ENCODE results near the gene DLGAP1. TPM values are rescaled to one million over a fixed set of nuclear protein-coding genes. Genes with fewer than 3 reads are reported as not detected.

Gene DLGAP1
- total and polyA plus RNA-seq, 10 of the 15 experiments (the other 5 are each of a cell fraction or from before 2014, with no cell fraction given), result 0.23 to 27.6 (median 1.9) TPM

- no peak for TF ChIP-seq ETV6 (conservative IDR thresholded peaks at IDR 0.05 in 1 of 2, IDR thresholded peaks at IDR 0.05 in 1 of 2; ENCODE audit: borderline replicate concordance in 1 of 2, low read depth in 1 of 2)
- no peak for TF ChIP-seq CHD1 (IDR thresholded peaks at IDR 0.05; ENCODE audit: low read depth, low read length)
- TF ChIP-seq WRNIP1 (IDR thresholded peaks at IDR 0.05; ENCODE audit: borderline replicate concordance, low read depth, low read length), result no peak
- no peak for TF ChIP-seq MXI1 (IDR thresholded peaks at IDR 0.05; ENCODE audit: low read depth, low read length)
- TF ChIP-seq IKZF2 (IDR thresholded peaks at IDR 0.05), result no peak
- 0 out of 2 replicates have a peak, but pooled peaks have one; percentile 11 for TF ChIP-seq DPF2 (IDR thresholded peaks at IDR 0.05)
- no peak for TF ChIP-seq RAD51 (IDR thresholded peaks at IDR 0.05)
- no peak for TF ChIP-seq MYC (IDR thresholded peaks at IDR 0.05; ENCODE audit: insufficient read depth, insufficient read length, insufficient replicate concordance, low read length, severe bottlenecking)
- no peak for TF ChIP-seq CUX1 (IDR thresholded peaks at IDR 0.05; ENCODE audit: insufficient replicate concordance, low read depth, low read length)
- TF ChIP-seq NR2F1 (conservative IDR thresholded peaks at IDR 0.05), result peak; percentile 9; the same call in 1 of the 2 replicates
- TF ChIP-seq TBL1XR1 (IDR thresholded peaks at IDR 0.05; ENCODE audit: low read depth, low read length), result no peak
- TF ChIP-seq, protein P1, sequence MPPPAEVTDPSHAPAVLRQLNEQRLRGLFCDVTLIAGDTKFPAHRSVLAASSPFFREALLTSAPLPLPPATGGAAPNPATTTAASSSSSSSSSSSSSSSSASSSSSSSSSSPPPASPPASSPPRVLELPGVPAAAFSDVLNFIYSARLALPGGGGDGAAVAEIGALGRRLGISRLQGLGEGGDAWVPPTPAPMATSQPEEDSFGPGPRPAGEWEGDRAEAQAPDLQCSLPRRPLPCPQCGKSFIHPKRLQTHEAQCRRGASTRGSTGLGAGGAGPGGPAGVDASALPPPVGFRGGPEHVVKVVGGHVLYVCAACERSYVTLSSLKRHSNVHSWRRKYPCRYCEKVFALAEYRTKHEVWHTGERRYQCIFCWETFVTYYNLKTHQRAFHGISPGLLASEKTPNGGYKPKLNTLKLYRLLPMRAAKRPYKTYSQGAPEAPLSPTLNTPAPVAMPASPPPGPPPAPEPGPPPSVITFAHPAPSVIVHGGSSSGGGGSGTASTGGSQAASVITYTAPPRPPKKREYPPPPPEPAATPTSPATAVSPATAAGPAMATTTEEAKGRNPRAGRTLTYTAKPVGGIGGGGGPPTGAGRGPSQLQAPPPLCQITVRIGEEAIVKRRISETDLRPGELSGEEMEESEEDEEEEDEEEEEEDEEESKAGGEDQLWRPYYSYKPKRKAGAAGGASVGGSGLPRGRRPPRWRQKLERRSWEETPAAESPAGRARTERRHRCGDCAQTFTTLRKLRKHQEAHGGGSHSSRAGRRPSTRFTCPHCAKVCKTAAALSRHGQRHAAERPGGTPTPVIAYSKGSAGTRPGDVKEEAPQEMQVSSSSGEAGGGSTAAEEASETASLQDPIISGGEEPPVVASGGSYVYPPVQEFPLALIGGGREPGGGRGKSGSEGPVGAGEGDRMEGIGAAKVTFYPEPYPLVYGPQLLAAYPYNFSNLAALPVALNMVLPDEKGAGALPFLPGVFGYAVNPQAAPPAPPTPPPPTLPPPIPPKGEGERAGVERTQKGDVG (CRISPR knock-in tag; IDR thresholded peaks at IDR 0.05), result no peak
- no peak for TF ChIP-seq EP300 (IDR thresholded peaks at IDR 0.05; ENCODE audit: borderline replicate concordance in 1 of 2, control insufficient read depth in 1 of 2, low read depth in 2 of 2, low read length in 2 of 2)
- no peak for TF ChIP-seq CHD2 (IDR thresholded peaks at IDR 0.05; ENCODE audit: borderline replicate concordance, low read depth, low read length)
- TF ChIP-seq CBX5 (IDR thresholded peaks at IDR 0.05; ENCODE audit: low read depth), result no peak
- no peak for TF ChIP-seq NR2C1 (IDR thresholded peaks at IDR 0.05)
- no peak for TF ChIP-seq TCF7 (IDR thresholded peaks at IDR 0.05; ENCODE audit: borderline replicate concordance)
- no peak for TF ChIP-seq IRF4 (IDR thresholded peaks at IDR 0.05; ENCODE audit: low read depth, low read length)
- no peak for TF ChIP-seq SRF (IDR thresholded peaks at IDR 0.05; ENCODE audit: low read depth in 2 of 2, low read length in 2 of 2)
- TF ChIP-seq NFXL1 (IDR thresholded peaks at IDR 0.05; ENCODE audit: borderline replicate concordance), result no peak
- no peak for TF ChIP-seq NFYB (IDR thresholded peaks at IDR 0.05; ENCODE audit: insufficient read depth, low read depth, low read length)
- no peak for TF ChIP-seq KAT2A (conservative IDR thresholded peaks at IDR 0.05; ENCODE audit: control insufficient read depth, low read depth, low read length)
- no peak for TF ChIP-seq ZZZ3 (IDR thresholded peaks at IDR 0.05; ENCODE audit: control insufficient read depth, insufficient read length, low read depth)
Measured at GRCh38 chr18:4453874-4454536, 1.1 kb downstream of the DLGAP1 start (continued).
